HUES64 (cell line): ENCODE results near the gene ZSCAN5B.
A peak's percentile ranks its signal among the peaks of the same experiment; 100 is the strongest.
"Not testable (repeated sequence)": the region's sequence is repeated elsewhere in the genome, so short reads cannot be mapped to it uniquely, and the experiment has no call there.

Experiments
- H3K27ac ChIP-seq: 2 replicates; pipeline ENCODE4 v1.7.0; 2013; ENCODE audit warnings: low read depth, low read length, inconsistent platforms
- H3K27me3 ChIP-seq: 2 replicates; pipeline ENCODE4 v1.6.1; 2013; ENCODE audit warnings: mild to moderate bottlenecking, low read length; ENCODE audit not compliant: insufficient read depth
- H3K36me3 ChIP-seq: 2 replicates; pipeline ENCODE4 v1.6.1; 2013; ENCODE audit warnings: mild to moderate bottlenecking, low read length; ENCODE audit not compliant: insufficient read depth
- H3K4me1 ChIP-seq: 2 replicates; pipeline ENCODE4 v1.6.1; 2013; ENCODE audit warnings: mild to moderate bottlenecking, low read length, moderate library complexity; ENCODE audit not compliant: insufficient read depth
- H3K4me3 ChIP-seq: 2 replicates; pipeline ENCODE4 v1.5.1; 2013; ENCODE audit warnings: mild to moderate bottlenecking, low read length, moderate library complexity
- H3K9ac ChIP-seq: 2 replicates; pipeline ENCODE4 v1.6.1; 2013; ENCODE audit warnings: mild to moderate bottlenecking, low read depth, low read length
- H3K9me3 ChIP-seq: 2 replicates; pipeline ENCODE4 v1.6.1; 2013; ENCODE audit warnings: low read depth, low read length; ENCODE audit not compliant: insufficient read depth
- WGBS: fragments of 150-250, 120-280 bp; methylation state at CpG from one replicate; pipeline ENCODE4 v1.1.7; 2013; ENCODE audit warnings: missing lambda C conversion rate; 5-methylcytosine and 5-hydroxymethylcytosine counted together

Gene ZSCAN5B

GRCh38 chr19:56156768-56157167 is 40.8 kb downstream of the ZSCAN5B start:
- Histone ChIP-seq H3K36me3 (peaks cover 46% of the 10 kb centered on the region), H3K27ac (no peak overlapping the region), H3K9ac (no peak overlapping the region), H3K9me3 (no peaks in the 10 kb centered on the region), H3K4me3 (no peak overlapping the region), H3K27me3 (no peaks in the 10 kb centered on the region), H3K4me1 (peaks cover 21% of the 10 kb centered on the region)
- 95% methylated on average over 11 of the region's 11 CpGs for WGBS

DNA sequence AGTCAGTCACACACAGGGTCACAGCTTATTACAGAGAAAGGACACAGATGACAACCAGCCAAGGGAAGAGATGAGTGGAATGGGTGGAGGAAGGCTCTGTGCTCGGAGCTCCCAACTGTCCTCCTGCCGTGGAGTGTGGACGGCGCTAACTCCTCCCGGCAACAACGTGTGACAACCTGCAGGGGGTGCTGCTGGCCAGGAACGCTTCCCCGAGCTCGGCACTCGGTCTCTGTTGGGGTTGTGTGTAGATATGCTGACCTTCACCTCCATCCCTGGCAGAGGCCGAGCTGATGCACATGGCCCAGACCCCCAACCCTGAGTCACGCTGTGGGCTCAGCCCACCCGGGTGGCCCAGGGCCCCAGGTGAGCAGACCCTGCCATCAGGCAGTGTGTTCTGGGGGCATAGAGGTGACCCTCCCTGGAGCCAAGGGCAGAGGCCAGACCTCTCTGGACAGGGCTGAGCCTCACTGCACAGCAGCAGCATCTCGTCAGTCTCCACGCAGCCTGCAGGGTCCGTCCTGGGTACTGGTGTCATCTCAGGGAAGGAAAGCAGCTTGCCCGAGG is 42.4 kb downstream of the ZSCAN5B start:
- 80% methylated on average over 17 of the region's 17 CpGs for WGBS
- Histone ChIP-seq H3K4me1 (peaks cover 21% of the 10 kb centered on the region), H3K27ac (no peak overlapping the region), H3K36me3 (peaks cover 43% of the 10 kb centered on the region), H3K27me3 (no peaks in the 10 kb centered on the region), H3K4me3 (no peak overlapping the region), H3K9me3 (no peaks in the 10 kb centered on the region), H3K9ac (no peak overlapping the region)

GRCh38 chr19:56153507-56153906 is 44.1 kb downstream of the ZSCAN5B start:
- Histone ChIP-seq H3K9me3 (no peaks in the 10 kb centered on the region), H3K9ac (0 out of 2 replicates have a peak overlapping the region, but pooled peaks have one; percentile 15), H3K27me3 (no peaks in the 10 kb centered on the region), H3K27ac (peak overlapping the region; percentile 58; the same call in 1 of the 2 replicates), H3K4me1 (peaks cover 21% of the 10 kb centered on the region), H3K36me3 (peaks cover 43% of the 10 kb centered on the region), H3K4me3 (0 out of 2 replicates have a peak overlapping the region, but pooled peaks have one; percentile 8)
- 14% methylated on average over 6 of the region's 6 CpGs for WGBS

DNA sequence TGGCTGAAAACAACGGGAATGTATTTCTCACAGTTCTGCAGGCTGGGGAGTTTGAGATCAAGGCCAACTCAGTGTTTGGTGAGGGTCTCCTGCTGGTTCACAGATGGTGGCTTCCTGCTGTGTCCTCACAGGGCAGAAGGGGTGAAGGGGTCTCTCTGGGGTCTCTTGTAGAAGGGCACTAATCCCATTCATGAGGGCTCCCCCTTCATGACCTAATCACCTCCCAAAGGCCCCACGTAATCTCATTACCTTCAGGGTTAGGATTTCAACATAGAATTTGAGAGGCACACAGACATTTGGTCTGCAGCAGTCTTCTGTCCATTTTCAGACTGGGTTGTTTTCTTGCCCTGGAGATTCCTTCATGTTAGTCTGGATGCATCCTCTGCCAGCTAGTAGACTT is 44.9 kb downstream of the ZSCAN5B start:
- Histone ChIP-seq H3K4me3 (no peak overlapping the region), H3K9me3 (no peaks in the 10 kb centered on the region), H3K36me3 (peaks cover 45% of the 10 kb centered on the region), H3K4me1 (peaks cover 21% of the 10 kb centered on the region), H3K27ac (no peak overlapping the region), H3K9ac (no peak overlapping the region), H3K27me3 (no peaks in the 10 kb centered on the region)
- WGBS: 73% methylated on average over 2 of the region's 2 CpGs

DNA sequence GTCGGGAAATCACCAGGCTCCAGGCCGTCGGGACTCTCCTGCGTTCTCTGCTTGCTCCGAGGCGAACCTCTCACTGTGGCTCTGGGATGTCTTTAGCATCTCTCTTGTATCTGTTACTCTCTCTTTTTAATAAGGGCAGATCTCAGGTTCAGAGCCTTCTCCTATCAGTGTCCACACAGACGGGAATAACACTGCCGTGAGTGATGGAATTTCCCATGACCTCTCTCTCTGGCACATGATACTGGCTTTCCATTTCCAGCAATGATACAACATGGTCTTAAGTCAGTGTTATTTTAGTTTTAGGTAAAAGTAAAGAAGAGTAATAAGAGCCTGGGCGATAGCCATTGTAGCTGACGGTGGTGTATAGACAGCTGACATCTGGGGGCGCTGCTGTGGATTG is 47.2 kb downstream of the ZSCAN5B start:
- H3K36me3 ChIP-seq: peaks cover 35% of the 10 kb centered on the region
- no peak overlapping the region for H3K9ac ChIP-seq
- H3K9me3 ChIP-seq: no peaks in the 10 kb centered on the region
- H3K27me3 ChIP-seq: no peaks in the 10 kb centered on the region
- WGBS: 95% methylated on average over 11 of the region's 11 CpGs
- no peak overlapping the region for H3K27ac ChIP-seq
- no peak overlapping the region for H3K4me3 ChIP-seq
- peaks cover 21% of the 10 kb centered on the region for H3K4me1 ChIP-seq

- Histone ChIP-seq H3K27ac (no peak overlapping the region), H3K4me1 (peaks cover 18% of the 10 kb centered on the region), H3K4me3 (no peak overlapping the region), H3K36me3 (peaks cover 30% of the 10 kb centered on the region), H3K27me3 (no peaks in the 10 kb centered on the region), H3K9ac (no peak overlapping the region), H3K9me3 (no peaks in the 10 kb centered on the region)
- WGBS: 95% methylated on average over 5 of the region's 5 CpGs
Measured at GRCh38 chr19:56149656-56150038, 47.9 kb downstream of the ZSCAN5B start.

DNA sequence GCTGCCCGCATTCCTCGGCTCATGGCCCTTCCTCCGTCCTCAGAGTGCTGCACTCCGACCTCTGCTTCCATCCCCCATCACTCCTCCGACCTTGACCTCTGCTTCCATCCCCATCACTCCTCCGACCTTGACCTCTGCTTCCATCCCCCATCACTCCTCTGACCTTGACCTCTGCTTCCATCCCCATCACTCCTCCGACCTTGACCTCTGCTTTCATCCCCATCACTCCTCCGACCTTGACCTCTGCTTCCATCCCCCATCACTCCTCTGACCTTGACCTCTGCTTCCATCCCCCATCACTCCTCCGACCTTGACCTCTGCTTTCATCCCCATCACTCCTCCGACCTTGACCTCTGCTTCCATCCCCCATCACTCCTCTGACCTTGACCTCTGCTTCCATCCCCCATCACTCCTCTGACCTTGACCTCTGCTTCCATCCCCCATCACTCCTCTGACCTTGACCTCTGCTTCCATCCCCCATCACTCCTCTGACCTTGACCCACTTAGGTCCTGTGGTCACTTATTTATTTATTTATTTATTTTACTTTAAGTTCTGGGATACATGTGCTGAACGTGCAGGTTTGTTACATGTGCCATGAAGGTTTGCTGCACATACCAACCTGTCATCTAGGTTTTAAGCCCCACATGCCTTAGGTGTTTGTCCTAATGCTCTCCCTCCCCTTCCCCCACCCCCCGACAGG is 48.5 kb downstream of the ZSCAN5B start:
- H3K9me3 ChIP-seq, H3K4me3 ChIP-seq, H3K9ac ChIP-seq, H3K27ac ChIP-seq, H3K27me3 ChIP-seq: not testable (repeated sequence)
- WGBS: 91% methylated on average over 12 of the region's 12 CpGs
- Histone ChIP-seq H3K4me1 (peaks cover 18% of the 10 kb centered on the region), H3K36me3 (peaks cover 26% of the 10 kb centered on the region)

- Histone ChIP-seq H3K9me3 (no peaks in the 10 kb centered on the region), H3K27ac (no peak overlapping the region), H3K36me3 (peaks cover 26% of the 10 kb centered on the region), H3K27me3 (no peaks in the 10 kb centered on the region), H3K9ac (no peak overlapping the region), H3K4me3 (no peak overlapping the region), H3K4me1 (peaks cover 9% of the 10 kb centered on the region)
- WGBS: 94% methylated on average over 15 of the region's 15 CpGs
Measured at GRCh38 chr19:56148096-56148495, 49.5 kb downstream of the ZSCAN5B start.

DNA sequence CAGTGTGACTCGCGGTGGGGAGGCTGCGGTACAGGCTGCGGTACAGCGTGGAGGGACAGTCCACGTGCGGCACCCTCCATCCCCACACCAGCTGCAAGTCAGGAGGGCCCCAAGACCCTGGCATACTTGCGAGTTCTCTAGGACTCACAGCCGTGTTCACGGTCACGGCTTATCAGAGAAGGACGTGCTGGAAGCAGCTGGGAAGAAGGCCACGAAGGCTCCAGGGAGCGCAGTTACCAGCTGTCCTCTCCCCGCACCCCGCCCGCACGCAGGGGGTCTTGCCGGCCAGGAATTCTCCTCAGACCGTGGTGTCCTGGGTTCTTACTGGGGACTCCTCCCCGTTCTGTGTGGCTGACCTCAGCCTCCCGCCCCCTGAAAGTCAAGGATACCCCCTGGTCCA is 50.3 kb downstream of the ZSCAN5B start:
- Histone ChIP-seq H3K27me3 (no peaks in the 10 kb centered on the region), H3K4me1 (peaks cover 1% of the 10 kb centered on the region; the same call in 1 of the 2 replicates), H3K4me3 (no peak overlapping the region), H3K9me3 (no peaks in the 10 kb centered on the region), H3K9ac (no peak overlapping the region), H3K36me3 (peaks cover 26% of the 10 kb centered on the region), H3K27ac (no peak overlapping the region)
- 97% methylated on average over 22 of the region's 22 CpGs for WGBS

GRCh38 chr19:56146904-56147303 is 50.7 kb downstream of the ZSCAN5B start:
- 96% methylated on average over 31 of the region's 31 CpGs for WGBS
- H3K9me3 ChIP-seq: no peaks in the 10 kb centered on the region
- H3K27ac ChIP-seq: no peak overlapping the region
- 0 out of 2 replicates have a peak, but pooled peaks cover 2% of the 10 kb centered on the region for H3K4me1 ChIP-seq
- H3K27me3 ChIP-seq: no peaks in the 10 kb centered on the region
- peaks cover 26% of the 10 kb centered on the region for H3K36me3 ChIP-seq
- H3K4me3 ChIP-seq: no peak overlapping the region
- no peak overlapping the region for H3K9ac ChIP-seq

- no peak overlapping the region for H3K9ac ChIP-seq
- H3K4me3 ChIP-seq: no peak overlapping the region
- 97% methylated on average over 10 of the region's 10 CpGs for WGBS
- no peak overlapping the region for H3K27ac ChIP-seq
- no peaks in the 10 kb centered on the region for H3K27me3 ChIP-seq
- H3K9me3 ChIP-seq: no peaks in the 10 kb centered on the region
- 0 out of 2 replicates have a peak, but pooled peaks cover 3% of the 10 kb centered on the region for H3K4me1 ChIP-seq
- peaks cover 26% of the 10 kb centered on the region for H3K36me3 ChIP-seq
Measured at GRCh38 chr19:56145698-56146097, 51.9 kb downstream of the ZSCAN5B start.
